Endometrial microvascular endothelial cells (primary cell): Measurements from ENCODE around the gene MED12L. TPM values are rescaled to one million over a fixed set of nuclear protein-coding genes. Genes with fewer than 3 reads are reported as not detected.

Source experiments
- in situ Hi-C: cut with HindIII; loops from 2 replicates; pipeline ENCODE4 v1.10.0; 2017; ENCODE audit warnings: low sequenced_read_pairs, low pct_unique_long_range_greater_than_20kb; ENCODE audit errors: inconsistent ontology term
- total RNA-seq: library from RNA; depleted of rRNA; stranded (reverse); fragments of >200 nt; gene quantifications from one replicate; pipeline ENCODE4 v1.2.3, GENCODE V29; 2015; ENCODE audit errors: inconsistent ontology term

MED12L gene
- total RNA-seq, 1 donor from 2014 or later = not detected

- in situ Hi-C loops = no loop called here
Measured at GRCh38 chr3:151199554-151200438, 114.3 kb downstream of the MED12L start.

GRCh38 chr3:151200586-151200985 lies 115.1 kb downstream of the MED12L start:
- in situ Hi-C loops = no loop called here

GRCh38 chr3:151201051-151201730 lies 115.7 kb downstream of the MED12L start:
- in situ Hi-C loops = no loop called here

DNA sequence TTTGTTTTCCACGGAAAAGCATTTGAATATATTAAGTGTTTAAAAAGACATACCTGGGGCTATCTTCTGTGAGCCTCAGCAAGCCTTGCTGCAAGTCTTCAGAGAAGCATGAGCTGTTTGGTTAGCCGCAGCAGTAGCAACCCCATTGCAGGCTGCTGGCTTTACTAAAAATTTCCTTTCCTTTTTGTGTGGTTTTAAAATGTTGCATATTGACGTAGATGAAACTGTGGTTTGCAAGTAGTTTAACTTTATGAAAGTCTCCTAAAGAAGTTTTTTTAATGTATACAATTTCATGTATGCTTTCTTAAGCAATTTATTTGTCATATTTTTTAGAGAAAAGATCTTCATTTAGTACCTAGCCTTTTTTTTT lies 117.6 kb downstream of the MED12L start, which contains the start of gene GPR171:
Gene GPR171 (minus strand): TSS at position 166 of the 370 bp plus-strand sequence. CDS start 3,830 bp downstream, outside the sequence.
- in situ Hi-C loops = no loop called here

- in situ Hi-C loops = no loop called here
Measured at GRCh38 chr3:151204530-151205402, 119.3 kb downstream of the MED12L start.

DNA sequence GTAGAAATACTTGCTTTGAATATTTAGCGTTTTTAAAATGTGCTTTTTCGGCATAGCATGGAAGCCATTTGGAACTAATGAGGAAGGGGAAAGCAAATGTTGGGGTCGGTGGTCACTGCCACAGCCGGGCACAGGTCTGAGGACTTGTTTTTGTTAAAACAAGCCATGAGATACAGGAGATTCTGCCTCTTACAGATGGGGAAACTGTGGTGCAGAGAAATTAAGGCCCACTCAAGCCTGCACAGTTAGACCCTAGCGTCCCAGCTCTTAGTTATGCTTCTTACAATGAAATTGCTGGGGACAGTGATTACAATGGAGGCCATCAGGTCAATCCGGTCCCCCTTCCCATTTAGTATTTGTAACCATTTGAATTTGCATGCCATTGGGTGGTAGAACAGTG lies 120.0 kb downstream of the MED12L start:
- in situ Hi-C loops = no loop called here

DNA sequence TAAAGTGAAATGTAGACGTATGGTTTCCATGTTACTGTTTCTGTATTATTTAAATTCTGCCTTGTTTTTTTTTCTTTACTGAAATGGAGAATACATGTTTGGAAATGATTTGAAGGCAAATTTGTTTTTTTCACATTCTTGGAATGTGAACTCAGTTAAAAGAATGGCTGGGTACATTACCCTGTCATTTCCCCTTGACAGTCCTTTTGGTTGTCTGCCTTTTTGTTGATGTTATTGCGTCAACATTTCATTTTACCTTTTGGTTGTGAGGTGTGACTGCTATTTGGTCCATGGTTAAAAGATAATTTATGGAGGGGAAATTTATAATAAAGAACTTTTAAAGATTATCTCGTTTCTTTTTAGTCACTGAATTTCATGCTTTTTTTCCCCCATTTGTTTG lies 120.7 kb downstream of the MED12L start:
- in situ Hi-C loops = no loop called here

DNA sequence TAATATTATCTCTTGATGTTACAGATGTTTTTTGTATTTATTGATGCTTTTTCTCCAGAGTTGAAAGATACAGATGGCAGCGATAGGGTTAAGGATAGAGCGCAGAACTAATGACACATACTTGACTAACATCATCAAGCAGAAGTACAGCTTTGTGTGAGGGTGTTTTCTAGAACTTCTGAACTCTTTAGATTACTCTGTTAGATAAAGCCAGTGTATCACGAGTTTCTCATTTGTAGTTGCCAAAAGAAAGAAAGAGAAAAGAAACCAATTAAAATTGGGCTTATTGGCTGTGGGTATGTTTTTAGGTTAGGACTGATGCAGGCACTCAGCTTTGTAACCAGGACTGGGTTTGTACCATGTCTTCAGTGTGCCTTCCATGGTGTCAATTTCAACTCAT lies 124.2 kb downstream of the MED12L start:
- in situ Hi-C loops = no loop called here

GRCh38 chr3:151210676-151211381 lies 125.4 kb downstream of the MED12L start:
- in situ Hi-C loops = no loop called here

- in situ Hi-C loops = no loop called here
Measured at GRCh38 chr3:151213151-151213550, 127.7 kb downstream of the MED12L start.

- in situ Hi-C loops = no loop called here
Measured at GRCh38 chr3:151213881-151214280, 128.4 kb downstream of the MED12L start.

DNA sequence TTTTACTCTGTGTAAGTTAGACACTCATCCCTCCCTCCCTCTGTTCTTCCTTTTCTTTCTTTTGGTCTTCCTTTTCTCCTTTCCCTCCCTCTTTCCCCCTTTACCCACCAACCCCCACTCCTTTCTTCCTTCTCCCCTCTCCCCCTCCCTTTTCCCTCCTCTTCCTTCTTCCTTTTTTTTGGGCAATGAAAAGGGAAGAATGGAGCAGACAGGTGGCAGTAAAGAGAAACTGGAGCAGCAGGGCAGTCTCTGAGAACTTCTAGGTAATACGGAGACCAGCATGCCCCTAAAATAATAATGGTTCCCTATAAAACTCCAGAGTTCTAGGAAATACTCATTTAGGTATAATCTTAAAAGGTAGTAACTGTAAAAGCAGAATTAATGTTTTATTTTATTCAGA lies 129.0 kb downstream of the MED12L start:
- in situ Hi-C loops = no loop called here

DNA sequence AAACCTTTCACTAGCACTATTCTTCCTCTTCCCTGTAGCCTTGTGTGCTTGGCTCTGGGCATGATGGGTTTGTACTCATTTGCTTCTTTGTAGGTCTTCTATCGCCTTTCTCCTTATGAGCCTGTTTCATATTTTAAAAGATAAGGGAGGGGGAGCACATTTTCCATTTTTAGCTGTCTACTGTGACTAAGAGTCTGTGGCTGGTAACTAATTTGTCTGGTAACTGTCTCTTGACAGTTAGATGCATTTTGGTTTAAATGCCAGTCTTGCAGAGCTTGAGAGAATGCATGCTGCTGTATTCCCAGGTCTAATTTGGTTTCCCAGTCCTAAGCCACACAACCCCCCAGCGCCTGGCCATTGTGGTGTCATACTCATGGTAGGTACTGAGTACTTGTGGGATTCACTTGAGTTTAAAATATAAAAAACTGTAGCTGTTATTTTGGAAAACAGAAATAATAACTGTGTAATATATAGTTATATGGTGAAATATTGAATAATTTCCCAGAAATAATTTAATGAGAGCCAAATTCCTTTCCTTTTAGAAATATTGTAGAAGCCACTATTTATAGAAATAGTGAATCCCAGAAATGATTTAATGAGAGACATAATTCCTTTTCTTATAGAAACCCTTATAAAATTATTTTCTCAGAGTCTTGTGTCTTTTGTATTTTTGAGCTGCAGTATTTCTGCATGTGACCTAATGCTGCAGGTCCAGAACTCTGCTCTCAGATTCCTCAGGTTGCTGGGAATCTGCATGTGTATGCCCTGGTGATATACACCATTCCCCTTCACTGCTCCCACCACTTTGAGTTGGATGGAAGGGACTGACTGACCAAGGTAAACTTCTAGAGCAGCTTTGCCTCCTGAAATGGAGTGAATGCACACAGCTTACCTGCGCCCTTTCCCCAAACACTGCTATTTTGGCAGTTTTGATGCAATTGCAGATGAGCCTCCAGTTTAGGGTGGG lies 131.5 kb downstream of the MED12L start:
- in situ Hi-C loops = no loop called here

GRCh38 chr3:151218136-151218535 lies 132.7 kb downstream of the MED12L start:
- in situ Hi-C loops = no loop called here

GRCh38 chr3:151219056-151219455 lies 133.6 kb downstream of the MED12L start:
- in situ Hi-C loops = no loop called here

- in situ Hi-C loops = no loop called here
Measured at GRCh38 chr3:151224268-151224866, 138.9 kb downstream of the MED12L start.
